GM21447 (cell line): ENCODE measurements around the gene ADRB2.

Source experiments
- ATAC-seq: cut with Tn5 transposase; IDR thresholded peaks from one replicate; pipeline ENCODE4 v1.9.1; 2021; ENCODE audit not compliant: unreplicated experiment

Gene ADRB2

DNA sequence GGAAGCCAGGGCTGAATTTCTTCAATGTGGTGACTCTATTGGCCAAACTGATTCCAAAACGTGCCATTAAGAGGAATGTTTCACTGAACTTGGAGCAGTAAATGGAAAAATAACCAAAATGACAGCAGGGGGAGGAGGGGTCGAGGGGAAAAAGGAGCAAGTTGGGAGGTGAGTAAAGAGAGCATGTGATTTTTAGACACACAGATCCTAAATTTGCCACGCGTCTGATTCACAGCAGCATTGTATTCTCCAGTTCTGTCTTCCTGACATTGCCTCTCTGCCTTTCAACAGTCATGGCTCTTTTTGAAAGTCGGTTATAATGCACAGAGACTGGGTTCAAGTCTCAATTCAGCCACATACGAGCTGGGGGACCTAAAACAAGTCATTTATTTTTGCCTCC lies 22.0 kb upstream of the ADRB2 start:
- no peak for ATAC-seq

DNA sequence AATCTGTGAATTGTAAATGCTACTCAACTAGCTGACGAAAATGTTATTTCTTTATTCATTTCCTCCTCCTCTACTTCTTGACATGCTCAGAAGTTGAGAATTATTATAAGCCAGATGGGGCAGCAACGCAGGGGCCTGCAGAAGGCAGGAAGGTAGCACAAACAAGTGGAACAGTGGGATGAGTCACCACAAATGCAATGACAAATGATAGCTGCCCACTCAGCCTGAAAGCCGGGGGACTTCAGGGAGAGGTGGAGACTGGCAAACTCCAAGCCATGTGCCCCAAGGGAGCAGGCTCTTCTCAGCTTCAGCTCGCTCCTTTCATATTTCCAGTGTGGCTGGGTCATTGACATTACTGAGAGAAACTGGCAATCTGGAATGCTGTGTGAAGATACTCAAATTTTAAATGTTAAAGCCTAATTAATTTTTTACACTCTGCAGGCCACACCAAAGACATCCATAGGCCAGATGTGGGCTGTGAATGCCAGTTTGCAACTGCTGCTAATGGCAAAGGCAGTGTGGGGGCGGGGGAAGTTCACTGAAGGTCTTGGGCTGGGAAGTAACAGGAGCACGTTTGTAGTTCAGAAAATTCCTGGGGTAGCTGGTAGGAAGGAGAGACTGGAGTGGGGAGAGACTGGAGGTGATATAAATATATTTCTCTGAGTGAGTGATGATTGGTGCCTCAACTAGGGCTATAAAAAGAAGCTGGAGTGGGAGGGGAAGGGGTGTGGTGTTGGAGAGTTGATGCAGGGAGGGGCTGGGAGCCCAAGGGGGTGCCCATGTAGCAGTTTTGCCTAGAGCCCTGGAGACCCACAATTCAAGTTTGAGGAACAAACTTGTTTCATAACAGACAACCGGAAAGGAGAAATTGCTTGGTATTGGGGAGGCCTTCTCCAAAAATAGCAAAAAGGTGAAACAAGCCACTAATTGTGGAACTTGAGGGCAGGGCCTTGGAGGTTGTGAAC lies 20.8 kb upstream of the ADRB2 start:
- ATAC-seq: peak; percentile 38

DNA sequence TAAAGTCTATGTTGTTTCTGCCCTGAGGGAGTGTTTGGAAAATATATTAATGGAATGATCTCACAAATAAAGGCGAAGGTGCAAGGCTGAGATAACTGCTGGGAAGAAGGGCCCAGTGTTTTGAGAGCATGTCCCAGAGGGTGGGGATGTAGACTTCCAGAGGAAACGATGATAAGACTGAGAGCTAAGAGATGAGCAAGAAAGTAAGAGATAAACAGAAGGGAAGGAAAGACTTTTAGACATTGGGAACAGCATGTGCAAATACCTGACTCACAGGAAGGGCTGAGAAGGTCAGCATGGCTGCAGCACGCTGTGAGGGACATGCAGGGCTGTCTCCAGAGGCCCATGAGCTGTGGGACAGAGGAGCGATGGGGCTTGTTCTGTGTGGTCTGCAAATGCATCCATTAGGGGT lies 19.9 kb upstream of the ADRB2 start:
- no peak for ATAC-seq

DNA sequence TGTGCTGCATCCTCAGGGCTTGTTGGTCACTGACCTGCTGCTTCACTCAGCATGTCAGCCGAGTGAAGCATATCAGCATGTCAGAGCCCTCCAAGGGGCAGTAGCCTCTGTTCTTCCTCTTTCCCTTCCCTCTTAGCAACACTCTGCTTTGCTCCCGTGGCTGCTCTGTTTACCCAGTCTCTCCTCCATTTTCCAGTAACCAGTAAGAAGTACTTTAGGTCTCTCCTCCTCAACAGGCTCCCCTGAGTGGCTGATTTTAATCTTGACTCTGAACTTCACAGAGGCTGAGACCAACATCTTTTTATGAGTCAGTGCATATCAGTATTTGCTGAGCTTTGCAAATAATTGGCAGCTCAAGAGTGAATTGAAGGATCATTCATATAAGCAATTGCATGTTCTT lies 18.6 kb upstream of the ADRB2 start:
- ATAC-seq: no peak

DNA sequence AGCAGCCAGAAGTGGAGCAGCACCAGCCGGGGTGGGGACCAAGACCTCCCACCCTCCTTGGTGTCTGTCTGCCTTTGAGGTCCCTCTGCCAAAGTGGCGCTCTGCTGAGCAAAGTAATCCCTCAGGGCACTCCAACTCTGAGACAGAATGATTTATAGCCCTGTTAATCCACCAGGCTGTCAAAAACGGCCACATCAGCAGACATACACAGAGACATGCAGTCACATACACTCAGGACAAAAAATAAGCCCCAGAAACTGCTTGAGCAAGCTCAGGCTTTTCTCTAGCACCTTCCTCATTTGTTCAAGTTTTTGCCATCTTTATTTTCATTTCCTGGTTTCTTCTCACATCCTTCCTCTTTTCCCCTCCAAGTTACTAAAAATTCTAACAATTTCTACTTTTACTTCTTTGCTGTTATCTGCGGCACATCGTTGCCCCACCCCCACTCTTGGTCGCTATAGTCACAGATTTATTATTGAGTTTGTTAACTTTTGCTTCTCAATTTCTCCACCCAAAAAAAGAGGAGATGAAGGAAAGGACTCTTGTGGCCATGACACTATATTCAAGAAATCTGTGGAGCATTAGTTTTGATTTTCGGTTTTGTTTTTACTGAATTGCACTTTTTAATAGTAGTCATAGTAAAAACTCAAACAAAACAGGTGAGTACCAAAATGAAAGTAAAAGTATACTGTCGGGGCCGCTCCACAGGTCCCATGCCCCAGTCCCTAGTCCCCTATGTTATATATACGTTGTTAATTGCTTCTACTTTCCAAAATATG lies 17.4 kb upstream of the ADRB2 start:
- ATAC-seq: peak; percentile 63

DNA sequence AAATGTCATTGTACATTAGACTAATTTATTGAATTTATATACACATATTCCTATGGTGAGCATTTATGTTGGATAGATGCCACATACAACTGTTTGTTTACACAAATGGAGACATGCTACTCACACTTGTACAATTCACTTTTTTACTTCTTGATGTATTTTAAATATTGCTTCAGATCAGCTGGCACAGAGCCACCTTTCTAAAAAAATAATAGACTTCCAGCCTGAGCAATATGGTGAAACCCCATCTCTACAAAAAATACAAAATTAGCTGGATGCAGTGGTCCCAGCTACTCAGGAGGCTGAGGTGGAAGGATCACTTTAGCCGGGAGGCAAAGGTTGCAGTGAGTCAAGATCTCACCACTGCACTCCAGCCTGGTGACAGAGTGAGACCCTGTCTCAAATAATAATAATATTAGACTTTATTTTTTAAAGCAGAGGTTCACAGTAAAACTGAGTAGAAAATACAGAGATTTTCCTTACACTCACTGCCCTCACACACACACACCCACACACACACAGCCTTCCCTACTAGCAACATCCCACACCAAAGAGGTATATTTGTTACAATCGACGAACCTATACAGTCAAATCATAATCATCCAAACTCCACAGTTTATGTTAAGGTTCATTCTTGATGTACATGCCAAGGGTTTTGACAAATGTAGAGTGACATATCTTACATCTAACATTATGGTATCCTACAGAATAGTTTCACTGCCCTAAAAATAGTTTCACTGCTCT lies 16.5 kb upstream of the ADRB2 start:
- ATAC-seq: no peak

DNA sequence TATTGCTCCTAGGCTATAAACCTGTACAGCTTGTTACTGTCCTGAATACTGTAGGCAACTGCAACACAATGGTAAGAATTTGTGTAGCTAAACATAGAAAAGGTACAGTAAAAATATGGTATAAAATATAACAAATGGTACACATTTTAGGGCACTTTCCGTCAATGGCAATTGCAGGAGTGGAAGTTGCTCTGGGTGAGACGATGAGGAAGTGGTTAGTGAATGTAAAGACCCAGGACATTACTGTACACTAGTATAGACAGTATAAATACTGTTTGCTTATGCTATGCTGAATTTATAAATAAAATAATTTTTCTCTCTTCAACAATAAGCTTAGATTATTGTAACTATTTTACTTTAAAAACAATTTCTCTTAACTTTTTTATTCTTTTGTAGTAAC lies 15.6 kb upstream of the ADRB2 start:
- no peak for ATAC-seq

DNA sequence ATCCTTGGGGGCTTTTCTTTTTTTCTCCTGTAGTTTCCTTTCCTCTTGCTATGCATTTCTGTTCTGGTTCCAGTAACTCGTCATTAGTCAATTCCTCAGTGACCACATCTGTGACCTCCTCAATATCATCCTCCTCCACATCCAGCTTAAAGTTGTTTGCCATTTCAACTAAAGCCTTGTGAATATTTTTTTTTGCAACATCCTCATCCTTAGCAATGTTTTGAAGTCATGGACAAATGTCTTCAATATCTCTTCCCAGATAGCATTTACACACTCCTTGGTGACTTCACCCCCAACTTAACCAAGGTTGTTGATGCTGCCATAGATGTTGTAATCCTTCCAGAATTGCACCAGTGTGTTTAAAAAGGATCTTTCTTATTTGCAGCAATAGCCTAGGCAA lies 14.7 kb upstream of the ADRB2 start:
- no peak for ATAC-seq

DNA sequence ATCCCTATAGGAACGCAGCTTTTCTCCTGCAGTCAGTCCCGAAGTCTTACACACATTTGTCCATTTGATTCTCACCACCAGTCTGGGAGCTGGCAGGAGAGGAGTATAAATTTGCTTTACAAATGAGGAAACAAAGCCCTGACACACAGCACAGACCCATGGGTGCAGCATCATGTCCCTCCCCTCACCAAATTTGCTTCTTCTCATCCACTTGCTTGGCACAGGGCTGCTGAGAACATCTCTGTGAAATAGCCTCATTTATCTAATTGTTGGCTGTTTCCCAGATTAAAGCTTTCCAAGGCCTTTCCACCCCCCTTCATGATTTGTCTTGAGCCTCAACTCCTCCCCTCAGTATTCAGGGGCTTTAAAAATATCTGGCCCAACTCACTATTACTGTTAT lies 11.3 kb upstream of the ADRB2 start:
- ATAC-seq: no peak

DNA sequence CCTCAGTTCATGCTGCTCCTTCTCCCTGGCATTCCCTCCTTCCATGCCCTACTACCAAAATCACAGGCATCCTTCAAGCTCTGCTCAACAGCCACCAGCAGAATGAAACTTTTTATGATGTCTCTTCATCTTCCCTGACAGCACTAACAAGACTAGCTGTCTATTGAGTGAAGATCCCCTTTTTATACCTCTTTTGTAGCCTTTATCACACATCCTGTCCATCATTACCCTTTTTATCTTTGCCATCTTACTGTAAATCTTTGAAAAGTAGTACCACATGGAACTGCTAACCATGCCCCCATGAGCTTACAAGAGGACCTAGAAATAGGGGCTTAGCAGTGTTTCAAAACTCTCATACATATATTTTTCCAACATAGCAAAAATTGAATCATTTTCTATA lies 10.8 kb upstream of the ADRB2 start:
- no peak for ATAC-seq

DNA sequence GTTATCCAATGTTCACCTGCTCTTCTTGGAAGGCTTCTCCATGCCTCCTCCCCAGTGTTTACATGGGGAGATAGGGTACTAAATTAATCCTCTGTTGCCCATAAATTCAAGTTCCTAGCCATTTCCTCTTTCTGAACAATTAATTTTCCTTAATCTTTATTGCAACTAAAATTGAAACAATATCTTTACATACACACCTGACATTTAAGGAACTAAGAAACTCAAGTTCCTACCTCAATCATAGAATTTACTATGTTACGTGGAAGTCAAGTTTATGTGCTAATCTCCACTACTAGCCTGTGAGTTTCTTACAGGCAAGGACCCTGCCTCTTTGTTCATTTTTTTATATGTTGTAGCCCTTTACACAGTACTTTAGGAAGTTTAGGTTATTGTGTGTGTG lies 10.1 kb upstream of the ADRB2 start:
- no peak for ATAC-seq

DNA sequence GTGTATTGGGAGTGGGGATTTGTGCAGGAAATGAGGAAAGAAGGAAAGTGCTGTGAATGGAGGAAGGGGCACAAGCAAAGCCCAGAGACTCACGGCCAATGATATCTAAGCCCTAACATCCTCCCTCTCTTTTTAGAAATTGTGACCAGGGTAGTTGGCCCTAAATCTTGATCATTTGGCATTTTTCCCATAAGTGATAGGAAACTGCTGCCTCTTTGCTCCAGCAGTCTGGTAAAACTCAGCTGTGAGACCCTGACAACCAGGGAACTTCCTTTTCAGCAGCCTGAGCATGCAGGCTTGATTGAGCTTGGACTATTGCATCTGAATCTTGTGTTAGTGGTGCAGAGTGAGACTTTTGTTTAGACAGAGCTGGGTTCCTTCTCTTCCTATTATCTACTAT lies 9.6 kb upstream of the ADRB2 start:
- ATAC-seq: no peak

DNA sequence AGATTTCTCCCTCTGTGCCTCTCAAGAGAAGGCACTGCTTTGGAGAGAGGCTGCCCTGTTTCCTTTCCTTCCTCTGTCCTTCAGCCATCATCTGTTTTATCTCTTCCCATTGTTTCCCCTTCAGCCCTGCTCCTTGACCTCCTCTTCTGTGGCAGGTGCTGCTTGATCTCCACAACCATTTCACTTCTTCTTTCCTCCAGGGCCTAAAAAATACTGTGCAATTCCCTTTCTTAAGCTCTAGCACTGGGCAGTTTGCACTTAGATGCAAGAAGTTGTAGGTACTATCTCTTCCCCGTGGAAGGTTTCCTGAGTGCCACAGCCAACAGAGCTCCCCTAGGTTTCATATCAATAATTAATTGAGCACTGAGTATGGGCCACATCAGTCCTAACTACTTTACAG lies 8.8 kb upstream of the ADRB2 start:
- ATAC-seq: no peak

DNA sequence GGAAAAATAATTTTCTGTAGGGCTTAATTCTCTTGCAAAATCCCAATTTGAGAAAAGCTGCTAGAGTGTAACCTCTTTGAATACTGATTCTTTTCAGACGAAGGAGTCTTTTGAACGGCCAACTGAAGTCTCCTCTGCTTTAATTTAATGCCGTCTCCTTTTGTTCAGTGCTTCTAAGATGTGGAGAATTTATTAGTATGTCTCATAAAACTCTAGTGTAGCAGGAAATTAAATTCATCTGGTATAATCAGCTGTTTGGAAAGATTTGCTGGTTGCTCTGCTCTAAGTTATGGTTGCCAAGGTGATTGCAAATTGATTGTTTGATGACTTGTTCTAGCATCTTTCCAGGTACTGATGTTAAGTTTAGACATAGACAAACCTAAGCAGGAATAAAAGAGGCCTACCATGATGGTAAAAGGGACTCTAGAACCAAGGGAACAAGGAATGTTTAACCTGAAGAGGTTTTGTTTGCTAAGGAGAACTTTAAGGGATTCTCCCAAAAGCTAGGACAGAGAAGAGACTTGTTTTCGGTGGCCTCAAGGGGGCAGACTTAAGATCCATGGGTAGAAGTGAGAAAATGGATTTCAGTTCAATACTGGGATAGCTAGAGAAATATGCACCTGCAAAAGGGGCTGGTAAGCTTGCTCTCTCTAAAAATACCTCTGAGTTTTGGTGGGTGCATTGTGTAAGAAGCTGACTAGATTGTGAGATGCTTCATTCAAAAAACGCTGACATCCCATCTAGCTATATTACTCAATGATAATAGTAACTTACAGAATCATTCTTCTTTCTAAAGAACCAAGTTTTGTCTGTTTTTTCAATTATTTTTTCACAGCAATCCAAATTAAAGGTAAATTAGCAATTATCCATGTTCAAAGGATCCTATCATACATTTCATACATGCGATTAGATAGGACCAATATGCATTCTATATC lies 5.7 kb upstream of the ADRB2 start:
- ATAC-seq: no peak

DNA sequence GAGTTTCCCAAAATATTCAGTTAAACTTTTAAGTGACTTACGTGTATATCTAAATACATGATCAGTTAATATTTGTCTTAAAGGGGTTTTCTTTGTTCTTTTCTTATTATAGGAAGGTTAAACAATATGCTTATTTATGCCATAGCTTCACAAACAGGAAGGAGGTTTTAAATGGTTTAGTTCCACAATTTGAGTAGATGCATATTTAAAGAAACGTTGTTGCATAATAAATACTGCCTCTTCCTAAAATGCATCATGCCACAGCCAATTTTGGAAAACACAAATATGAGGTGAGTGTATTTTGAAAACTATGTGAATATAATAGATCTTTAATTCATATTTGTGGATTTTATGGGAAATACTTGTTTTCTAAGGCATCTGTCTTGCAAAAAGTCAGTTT lies 2.5 kb upstream of the ADRB2 start:
- no peak for ATAC-seq

DNA sequence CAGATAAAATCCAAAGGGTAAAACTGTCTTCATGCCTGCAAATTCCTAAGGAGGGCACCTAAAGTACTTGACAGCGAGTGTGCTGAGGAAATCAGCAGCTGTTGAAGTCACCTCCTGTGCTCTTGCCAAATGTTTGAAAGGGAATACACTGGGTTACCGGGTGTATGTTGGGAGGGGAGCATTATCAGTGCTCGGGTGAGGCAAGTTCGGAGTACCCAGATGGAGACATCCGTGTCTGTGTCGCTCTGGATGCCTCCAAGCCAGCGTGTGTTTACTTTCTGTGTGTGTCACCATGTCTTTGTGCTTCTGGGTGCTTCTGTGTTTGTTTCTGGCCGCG lies 727 bp upstream of the ADRB2 start:
- peak; percentile 1 for ATAC-seq

DNA sequence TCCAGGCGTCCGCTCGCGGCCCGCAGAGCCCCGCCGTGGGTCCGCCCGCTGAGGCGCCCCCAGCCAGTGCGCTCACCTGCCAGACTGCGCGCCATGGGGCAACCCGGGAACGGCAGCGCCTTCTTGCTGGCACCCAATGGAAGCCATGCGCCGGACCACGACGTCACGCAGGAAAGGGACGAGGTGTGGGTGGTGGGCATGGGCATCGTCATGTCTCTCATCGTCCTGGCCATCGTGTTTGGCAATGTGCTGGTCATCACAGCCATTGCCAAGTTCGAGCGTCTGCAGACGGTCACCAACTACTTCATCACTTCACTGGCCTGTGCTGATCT lies 294 bp downstream of the ADRB2 start:
- peak; percentile 22 for ATAC-seq

DNA sequence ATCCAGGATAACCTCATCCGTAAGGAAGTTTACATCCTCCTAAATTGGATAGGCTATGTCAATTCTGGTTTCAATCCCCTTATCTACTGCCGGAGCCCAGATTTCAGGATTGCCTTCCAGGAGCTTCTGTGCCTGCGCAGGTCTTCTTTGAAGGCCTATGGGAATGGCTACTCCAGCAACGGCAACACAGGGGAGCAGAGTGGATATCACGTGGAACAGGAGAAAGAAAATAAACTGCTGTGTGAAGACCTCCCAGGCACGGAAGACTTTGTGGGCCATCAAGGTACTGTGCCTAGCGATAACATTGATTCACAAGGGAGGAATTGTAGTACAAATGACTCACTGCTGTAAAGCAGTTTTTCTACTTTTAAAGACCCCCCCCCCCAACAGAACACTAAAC lies 1.3 kb downstream of the ADRB2 start:
- ATAC-seq: no peak

DNA sequence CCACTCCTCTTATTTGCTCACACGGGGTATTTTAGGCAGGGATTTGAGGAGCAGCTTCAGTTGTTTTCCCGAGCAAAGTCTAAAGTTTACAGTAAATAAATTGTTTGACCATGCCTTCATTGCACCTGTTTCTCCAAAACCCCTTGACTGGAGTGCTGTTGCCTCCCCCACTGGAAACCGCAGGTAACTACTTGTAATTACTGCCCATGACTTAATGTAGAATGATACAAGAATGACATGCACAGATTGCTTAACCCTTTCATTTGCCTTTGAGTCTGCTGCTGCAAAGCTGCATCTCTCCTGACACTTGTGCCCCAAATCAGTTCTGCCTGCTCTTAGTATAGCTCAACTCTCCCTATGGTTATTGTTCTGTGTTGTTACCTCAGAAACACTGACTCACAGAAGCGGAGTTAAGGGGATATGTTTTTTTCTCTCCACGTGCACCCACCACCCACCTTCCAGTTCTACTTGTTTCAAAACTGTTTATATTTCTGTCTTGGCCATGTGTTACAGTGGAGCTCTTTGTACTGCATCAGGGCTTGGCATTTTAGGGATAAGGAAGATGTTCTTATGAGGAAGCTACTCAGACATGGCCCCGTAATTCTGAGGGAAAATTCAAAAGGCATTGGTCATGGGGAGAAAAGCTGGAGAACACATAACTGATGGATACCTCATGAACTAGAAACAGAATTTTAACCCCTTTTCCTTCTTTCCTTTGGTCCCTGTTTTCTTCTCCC lies 2.3 kb downstream of the ADRB2 start:
- ATAC-seq: no peak

DNA sequence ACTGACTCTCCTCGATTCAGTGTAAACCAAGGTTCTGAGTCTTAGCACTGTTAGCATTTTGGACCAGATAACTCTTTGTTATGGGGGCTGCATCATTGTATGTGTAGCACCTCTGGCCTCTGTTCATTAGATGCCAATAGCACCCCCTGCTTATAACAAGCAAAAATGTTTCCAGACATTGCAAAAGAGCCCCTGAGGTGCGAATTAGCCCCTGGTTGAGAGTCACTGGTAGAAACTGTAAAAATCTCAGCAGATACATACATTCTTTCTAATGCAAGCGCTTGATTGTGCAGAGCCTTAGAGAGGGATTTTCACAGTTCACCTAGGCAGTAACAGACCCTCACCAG lies 2.8 kb downstream of the ADRB2 start:
- no peak for ATAC-seq
